NCI-H446 (cell line): Measurements from ENCODE around the gene PEX11B.

Source experiments
- DNase-seq, 2 experiments: peaks; one replicate each; lab custom pipeline; 2025; lab: John Stamatoyannopoulos, UW

PEX11B gene

GRCh38 chr1:145906954-145907753 lies 11.4 kb downstream of the PEX11B start:
- no peak for DNase-seq

- DNase-seq = no peak
Measured at GRCh38 chr1:145901312-145902021, 17.1 kb downstream of the PEX11B start.

- no peak for DNase-seq
Measured at GRCh38 chr1:145898756-145899155, 19.8 kb downstream of the PEX11B start.

- DNase-seq = no peak
Measured at GRCh38 chr1:145897969-145898368, 20.5 kb downstream of the PEX11B start.

GRCh38 chr1:145895471-145895870 lies 23.0 kb downstream of the PEX11B start:
- DNase-seq = no peak

GRCh38 chr1:145893306-145894055 lies 25.0 kb downstream of the PEX11B start:
- DNase-seq = no peak

- DNase-seq = peak; percentile 76 to 78
Measured at GRCh38 chr1:145892486-145893087, 25.9 kb downstream of the PEX11B start.

GRCh38 chr1:145891587-145892485 lies 26.7 kb downstream of the PEX11B start:
- peak; percentile 97 for DNase-seq

- no peak for DNase-seq
Measured at GRCh38 chr1:145891143-145891542, 27.4 kb downstream of the PEX11B start.

GRCh38 chr1:145889722-145890121 lies 28.8 kb downstream of the PEX11B start:
- DNase-seq = no peak

GRCh38 chr1:145887631-145888030 lies 30.9 kb downstream of the PEX11B start:
- DNase-seq = no peak

GRCh38 chr1:145886816-145887215 lies 31.7 kb downstream of the PEX11B start:
- no peak for DNase-seq

- DNase-seq = no peak
Measured at GRCh38 chr1:145886390-145886789, 32.1 kb downstream of the PEX11B start.

- peak; percentile 43 to 83 for DNase-seq
Measured at GRCh38 chr1:145885738-145886287, 32.7 kb downstream of the PEX11B start, which contains the start of gene ANKRD35. ANKRD35 (minus strand) TSS chr1:145885866; CDS start chr1:145885758, 108 bp downstream.

- no peak for DNase-seq
Measured at GRCh38 chr1:145884675-145885074, 33.8 kb downstream of the PEX11B start.

GRCh38 chr1:145879775-145880174 lies 38.7 kb downstream of the PEX11B start:
- no peak for DNase-seq

GRCh38 chr1:145878724-145879123 lies 39.8 kb downstream of the PEX11B start:
- no peak for DNase-seq

GRCh38 chr1:145877923-145878486 lies 40.5 kb downstream of the PEX11B start:
- no peak for DNase-seq

- no peak for DNase-seq
Measured at GRCh38 chr1:145874646-145875045, 43.9 kb downstream of the PEX11B start.
